HG03521 (cell line): ENCODE data around the gene SYK.
"Not testable (repeated sequence)": the region's sequence is repeated elsewhere in the genome, so short reads cannot be mapped to it uniquely, and the experiment has no call there.

Experiments used
- ATAC-seq: cut with Tn5 transposase; IDR thresholded peaks from one replicate; pipeline ENCODE4 v1.9.1; 2021; ENCODE audit warnings: mild to moderate bottlenecking, moderate library complexity; ENCODE audit not compliant: unreplicated experiment

SYK gene

DNA sequence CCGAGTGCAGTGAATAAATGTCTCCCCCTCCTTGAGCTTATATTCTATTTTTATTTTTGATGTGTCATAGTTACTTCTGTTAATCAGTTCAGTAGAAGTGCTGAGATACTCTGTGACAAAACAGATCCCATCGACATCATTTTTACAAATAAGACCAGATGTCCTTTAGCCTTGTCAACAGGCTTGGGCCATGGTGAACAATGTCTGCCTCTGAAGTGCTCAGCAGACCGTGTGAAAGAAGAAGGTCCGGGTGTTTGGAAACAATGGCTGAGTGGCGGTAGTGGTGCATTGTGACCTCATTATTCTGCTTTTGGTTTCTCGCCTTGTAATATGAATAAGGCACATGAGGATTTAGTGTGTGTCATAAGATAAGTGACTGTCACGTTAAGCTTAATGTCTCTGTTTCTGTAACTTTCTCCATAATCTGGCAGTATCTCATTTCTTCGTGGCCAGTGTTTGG lies 71.2 kb downstream of the SYK start:
- ATAC-seq, result no peak

DNA sequence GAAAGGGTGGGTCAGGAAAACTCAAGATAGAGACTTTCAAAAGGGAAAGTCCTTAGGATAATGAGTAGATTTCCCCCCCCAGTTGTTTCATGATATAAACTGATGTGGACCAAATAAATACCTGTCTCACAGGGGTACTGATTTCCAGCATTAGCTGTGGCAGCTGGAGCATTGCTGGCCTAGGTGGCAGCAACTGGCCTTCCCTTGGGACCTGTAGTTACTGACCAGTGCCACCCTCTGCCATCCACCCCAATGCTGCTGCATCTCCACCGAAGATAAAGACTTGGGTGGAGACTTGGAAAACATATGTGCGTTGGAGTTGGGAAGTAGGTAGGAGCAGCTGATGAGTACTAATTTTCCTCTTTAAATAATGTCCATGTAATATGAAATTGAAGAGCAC lies 71.8 kb downstream of the SYK start:
- ATAC-seq, result no peak

DNA sequence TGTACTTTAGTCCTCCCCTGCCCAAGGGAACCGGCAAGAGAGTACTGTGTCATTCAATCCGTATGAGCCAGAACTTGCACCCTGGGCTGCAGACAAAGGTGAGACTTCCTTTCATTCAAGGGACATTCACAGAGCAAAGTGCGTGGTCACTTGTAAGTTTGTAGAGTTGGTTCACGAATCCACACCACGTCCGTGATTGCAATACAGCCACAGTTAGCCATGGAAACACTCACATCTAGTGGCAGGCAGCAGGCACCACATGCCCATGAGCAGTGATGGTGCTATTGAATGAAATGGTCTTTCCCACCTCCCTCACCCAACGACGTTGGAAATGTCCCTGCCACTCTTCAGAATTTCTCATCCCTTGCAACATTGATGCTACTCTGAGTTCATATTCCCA lies 72.6 kb downstream of the SYK start:
- no peak for ATAC-seq

DNA sequence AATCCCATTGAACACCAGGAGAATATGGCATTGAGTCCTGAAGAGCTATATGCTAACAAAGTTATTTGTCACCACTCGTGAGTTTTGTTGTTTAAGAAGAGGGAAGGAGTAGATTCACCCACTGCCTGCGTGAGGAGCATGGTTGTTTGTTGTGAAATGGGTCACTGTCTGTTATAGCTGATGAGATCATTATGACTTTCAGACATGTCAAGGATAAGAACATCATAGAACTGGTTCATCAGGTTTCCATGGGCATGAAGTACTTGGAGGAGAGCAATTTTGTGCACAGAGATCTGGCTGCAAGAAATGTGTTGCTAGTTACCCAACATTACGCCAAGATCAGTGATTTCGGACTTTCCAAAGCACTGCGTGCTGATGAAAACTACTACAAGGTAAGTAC lies 76.9 kb downstream of the SYK start:
- ATAC-seq, result no peak

DNA sequence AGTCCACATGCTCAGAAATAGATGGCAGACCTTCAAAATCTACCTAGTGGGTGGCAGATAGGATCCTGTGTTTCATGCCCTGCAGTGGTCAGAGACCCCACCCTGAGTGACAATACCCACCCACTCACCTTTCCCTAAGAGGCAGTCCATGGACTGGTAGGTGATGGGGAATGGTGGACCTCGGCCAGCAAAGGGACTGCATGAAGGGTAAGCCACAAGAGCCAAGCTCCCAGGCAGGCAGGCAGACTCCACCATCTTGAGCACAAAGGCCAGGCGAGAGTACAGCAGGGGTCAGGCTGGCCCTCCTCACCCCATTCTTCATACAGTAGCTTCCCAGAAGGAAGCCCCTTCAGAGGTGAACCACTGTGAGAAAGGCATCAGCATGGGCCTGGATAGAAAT lies 78.4 kb downstream of the SYK start:
- no peak for ATAC-seq

DNA sequence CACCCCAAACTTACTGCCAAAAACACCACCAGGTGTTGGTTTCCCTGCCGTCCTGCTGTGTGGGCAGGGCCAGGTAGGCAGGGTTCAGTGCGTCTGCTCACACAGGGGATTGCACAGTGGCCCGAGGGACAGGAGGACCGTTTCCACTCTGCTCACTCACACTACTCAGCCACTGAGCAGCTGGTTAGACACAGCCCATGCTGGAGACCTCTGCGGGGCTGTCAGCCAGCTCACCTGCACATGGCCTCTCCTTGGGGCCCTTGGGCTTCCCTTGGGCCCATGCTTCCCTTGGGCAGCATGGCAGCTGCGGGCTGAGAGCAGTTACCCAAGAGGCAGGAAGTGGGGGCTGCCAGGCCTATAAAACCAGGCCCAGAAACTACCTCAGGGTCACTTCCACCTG lies 79.0 kb downstream of the SYK start:
- no peak for ATAC-seq

DNA sequence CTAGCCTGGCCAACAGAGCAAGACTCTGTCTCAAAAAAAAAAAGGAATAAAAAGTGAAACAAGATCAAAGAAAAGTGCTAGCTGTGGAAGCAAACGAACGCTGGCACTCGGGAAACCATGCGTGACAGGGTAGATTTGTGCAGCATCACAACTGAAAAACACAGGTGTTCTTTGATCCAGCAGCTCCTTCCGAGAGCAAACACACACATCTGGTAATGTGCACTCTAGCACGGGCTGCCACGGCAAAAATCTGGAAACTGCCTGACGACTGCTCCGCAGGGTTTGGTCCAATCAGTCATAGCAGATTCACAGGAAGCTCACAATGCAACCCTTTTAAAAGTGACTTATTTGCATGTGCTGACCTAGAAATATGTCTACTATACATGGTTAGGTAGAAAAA lies 80.0 kb downstream of the SYK start:
- ATAC-seq, result peak; percentile 72

DNA sequence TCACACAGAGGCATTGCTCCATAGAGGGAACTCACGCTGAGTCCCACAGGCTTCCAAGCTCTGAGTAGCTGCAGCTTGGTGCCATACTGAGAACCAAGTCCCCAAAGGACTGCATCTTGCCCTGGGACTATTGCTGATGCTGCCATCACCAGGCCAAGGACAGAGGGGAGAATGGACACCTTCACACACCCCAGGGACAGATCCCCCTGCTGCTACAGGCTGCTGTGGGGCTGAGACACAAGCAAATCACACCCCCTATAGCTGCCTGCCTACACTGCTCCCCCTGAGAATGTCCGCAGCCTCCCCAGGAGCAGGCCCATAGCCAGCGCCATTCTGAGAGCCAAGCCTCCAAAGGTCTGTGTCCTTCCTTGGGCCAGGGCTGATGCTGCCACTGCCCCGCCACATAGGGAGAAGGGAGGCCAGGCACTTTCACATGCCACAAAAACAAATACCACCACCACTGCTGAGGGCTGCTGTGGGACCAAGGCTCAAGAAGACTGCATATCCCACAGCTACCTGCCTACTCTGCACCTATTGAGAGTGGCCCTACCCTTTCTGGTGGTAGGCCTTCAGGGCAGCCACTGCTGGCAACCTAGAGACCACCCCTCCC lies 81.5 kb downstream of the SYK start:
- ATAC-seq, result no peak

DNA sequence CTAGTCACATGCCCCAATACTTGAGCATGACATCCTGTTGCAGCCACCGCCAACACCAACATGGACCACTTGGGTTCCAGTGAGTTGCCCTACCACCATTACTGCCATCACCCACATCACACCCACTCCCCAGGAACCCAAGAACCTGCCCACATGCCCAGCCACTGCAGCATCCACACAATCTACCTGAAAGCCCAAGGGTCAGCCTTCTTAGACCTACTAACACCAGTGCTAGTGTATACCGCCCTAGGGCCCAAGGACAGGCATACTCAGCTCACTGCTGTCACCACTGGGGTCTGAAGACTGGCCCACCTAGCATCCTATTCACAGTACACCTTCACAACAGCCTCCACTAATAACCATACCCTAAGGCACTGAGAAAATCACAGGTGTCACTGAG lies 82.0 kb downstream of the SYK start:
- ATAC-seq, result no peak

DNA sequence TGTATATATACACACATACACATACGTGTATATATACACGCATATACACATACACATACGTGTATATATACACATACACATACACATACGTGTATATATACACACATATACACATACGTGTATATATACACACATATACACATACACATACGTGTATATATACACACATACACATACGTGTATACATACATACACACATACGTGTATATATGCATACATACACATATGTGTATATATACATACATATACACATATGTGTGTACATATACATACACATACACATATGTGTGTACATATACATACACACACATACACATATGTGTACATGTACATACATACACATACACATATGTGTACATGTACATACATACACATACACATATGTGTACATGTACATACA lies 82.6 kb downstream of the SYK start:
- ATAC-seq, result no peak

DNA sequence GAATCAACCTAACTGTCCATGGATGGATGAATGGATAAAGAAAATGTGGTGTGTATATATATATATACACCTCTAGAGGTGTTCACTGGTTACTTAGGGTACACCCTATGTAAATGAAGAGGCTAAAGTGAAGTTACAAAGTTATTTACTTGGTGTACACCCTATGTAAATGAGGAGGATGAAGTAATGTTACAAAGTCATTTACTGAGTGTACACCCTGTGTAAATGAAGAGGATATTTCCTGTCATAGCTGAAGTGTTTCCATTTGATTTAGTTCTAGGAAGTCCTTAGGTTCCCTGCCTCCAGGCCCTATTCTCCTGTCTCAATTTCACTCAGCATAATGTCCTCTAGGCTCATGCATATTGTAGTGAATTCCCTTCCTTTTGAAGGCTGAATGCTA lies 85.2 kb downstream of the SYK start:
- ATAC-seq, result not testable (repeated sequence)

DNA sequence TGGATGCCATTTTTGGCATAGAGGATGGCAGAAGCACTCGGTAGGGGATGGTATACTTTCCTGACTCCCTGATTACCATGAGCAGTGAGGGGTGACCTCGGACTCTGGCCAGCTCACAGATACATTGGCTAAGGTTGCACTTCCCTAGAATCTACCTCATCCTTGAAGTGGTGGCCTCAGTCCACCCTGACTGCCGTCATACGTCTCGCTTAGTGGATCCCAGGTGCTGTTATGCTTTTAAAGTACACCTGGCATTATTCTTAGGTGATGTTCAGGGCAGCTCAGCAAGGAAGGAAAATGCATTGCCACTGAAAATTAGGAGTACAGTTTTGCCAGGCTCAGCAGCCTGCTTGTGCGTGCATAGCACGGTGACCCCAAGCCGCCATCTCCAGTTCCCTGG lies 87.3 kb downstream of the SYK start:
- ATAC-seq, result no peak

DNA sequence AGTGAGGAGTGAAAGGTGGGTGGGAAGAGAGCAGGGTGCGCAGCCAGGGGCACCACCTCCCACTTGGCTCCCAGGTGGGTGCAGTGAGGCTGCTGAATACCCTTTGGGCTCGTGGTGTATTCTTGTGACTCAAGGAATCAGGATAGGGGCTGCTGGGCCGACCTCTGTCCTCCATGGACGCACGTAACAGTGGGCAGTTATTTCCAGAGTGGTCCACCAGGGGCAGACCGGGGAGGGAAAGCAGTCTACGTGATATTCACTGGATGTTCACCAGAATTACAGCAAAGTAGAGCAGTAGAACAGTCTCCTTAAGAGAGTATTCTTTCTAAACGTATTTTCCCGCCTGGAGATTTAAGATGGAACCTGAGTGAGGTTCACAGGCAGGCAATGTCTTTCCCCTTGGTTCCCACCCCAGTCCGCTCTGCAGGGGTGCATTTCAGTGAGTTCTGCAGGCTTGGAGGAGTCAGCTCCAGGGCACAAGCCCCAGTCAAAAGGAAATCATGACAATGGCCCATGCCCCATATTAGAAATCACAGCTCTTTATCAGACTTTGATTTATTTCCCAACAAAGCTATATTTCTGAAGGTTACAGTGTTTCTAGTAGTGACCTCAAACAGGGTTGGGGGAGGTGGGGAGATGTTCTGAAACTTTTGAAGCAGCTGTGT lies 88.7 kb downstream of the SYK start:
- no peak for ATAC-seq

DNA sequence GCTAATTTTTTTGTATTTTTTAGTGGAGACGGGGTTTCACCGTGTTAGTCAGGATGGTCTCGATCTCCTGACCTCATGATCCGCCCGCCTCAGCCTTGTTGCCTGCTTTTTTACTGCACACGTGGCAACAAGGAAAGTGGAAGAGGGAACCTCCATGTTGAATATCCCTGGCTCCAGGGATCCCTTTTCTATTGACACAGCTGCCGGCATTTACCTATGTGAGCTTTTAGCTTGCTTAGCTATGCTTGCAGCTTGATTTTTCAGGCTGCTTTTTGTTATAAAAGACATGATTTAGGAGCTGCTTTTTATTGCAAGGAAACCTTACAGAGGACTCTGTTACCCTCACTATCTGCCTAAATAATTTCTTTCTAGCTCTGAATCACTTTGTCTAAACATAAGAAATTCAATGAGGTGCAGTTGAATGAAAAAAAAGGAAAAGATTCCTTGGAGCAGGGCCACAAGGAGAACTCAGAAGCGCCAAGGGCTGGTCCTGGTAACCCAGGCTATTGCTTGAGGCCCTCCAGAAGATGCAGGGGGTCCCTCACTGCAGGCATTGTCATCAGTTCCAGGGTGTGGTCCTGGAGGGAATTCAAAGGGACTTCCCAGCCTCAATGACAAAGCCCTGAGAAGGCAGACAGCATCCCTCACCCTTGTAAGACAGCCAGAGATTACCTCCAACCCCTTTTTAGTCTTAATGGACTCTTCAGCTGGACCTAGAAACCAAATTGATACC lies 89.9 kb downstream of the SYK start:
- ATAC-seq, result no peak

DNA sequence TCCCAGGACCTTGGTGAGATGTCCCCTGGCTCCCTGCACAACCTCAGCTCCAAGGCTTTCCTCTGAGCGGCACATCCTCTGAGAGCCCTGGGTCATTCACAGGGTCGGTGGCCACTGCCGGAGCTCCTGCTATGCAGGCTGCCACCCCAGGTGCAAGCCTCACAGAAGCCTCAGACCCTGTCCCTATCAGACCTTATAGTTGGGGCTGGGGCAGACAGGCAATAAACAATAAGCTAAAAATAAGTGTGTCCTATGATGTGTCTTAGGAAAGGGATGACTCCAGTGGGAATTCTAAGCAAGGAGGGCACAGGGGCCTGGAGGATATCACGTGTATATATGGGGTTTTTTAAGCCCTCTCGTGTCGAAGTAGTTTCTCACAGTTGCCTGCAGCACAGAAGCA lies 91.3 kb downstream of the SYK start:
- no peak for ATAC-seq

DNA sequence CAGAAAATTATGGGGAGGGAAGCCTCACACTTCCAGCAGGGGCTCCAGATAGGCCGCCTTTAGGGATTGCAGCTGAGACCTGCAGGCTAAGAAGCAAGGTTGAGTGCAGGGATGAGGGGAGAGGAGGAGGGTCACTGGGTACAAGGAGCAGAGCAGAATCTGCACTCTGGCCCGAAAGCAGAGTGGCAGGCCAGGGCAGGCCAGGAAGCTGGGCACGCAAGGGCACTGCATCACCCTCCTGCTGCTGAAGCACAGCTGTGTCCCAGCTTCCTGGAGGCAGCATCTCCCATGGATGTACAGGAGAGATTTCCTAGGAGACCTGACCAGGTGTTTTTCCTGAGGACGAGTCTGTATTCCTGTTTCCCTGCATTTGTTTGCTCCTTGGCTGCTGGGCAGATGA lies 92.1 kb downstream of the SYK start:
- no peak for ATAC-seq

DNA sequence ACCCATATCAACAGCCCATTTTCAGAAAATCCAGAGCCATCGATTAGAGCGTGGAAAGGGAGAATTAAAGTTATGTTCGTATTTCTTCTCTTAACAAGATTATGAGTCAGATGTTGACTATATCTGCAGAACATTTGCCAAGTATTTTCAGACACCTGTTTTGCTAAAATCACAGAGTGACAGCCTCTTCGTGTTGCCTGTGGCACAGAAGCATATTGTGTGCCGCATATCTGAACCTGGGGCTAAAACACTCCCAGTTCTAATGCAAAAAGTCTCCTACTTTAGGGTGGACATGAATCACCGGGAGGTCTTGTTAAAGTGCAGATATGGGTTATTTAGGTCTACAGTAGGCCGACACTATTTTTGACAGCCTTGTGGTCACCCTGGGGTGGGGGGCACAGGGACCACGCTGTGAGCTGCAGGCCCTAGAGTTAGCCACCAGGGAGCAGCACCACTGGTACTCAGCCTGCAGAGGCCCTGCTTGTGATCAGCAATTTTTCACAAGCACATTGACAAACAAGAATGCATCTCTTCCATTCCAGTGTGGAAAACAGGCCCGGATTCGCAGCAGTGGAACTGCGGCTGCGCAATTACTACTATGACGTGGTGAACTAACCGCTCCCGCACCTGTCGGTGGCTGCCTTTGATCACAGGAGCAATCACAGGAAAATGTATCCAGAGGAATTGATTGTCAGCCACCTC lies 93.5 kb downstream of the SYK start:
- no peak for ATAC-seq

DNA sequence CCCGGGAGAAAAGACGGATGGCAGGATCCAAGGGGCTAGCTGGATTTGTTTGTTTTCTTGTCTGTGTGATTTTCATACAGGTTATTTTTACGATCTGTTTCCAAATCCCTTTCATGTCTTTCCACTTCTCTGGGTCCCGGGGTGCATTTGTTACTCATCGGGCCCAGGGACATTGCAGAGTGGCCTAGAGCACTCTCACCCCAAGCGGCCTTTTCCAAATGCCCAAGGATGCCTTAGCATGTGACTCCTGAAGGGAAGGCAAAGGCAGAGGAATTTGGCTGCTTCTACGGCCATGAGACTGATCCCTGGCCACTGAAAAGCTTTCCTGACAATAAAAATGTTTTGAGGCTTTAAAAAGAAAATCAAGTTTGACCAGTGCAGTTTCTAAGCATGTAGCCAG lies 94.2 kb downstream of the SYK start:
- no peak for ATAC-seq

DNA sequence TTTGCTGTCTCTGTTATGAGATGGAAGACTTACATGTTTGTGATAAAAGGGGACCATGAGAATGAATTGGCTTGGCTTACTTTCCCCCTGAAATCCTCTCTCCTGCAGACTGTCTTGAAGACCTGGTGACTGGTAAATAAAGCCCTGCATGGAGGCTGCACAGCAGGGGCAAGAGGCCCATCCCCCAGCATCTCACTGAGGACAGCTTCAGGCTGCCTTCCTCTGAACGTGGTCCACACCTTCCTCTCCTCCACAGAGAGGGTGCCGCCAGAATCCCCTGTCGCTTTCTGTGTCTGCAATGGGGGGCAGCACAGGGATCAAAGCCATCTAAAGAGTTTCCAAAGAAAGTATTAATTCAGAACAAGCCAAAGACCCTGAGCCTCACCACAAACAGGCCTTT lies 94.6 kb downstream of the SYK start:
- ATAC-seq, result no peak

DNA sequence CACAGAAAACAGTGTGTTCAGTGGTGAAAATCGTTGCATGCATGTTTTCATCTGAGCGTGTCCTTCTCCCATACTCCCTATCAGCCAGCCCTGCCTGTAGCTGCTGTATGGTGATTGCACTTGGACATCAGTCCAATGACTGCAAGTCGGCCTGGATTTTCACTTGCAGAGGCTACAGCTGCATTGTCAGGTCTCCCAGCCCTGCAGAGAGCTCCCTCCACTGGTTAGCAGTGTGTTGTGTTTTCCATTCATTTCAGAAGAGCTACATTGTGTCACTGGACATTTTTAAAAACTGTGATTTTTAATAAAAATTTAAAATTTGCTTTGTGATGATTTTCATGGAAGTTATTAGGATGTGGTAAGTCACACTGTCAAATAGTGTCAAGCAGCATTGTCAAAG lies 96.6 kb downstream of the SYK start:
- no peak for ATAC-seq

DNA sequence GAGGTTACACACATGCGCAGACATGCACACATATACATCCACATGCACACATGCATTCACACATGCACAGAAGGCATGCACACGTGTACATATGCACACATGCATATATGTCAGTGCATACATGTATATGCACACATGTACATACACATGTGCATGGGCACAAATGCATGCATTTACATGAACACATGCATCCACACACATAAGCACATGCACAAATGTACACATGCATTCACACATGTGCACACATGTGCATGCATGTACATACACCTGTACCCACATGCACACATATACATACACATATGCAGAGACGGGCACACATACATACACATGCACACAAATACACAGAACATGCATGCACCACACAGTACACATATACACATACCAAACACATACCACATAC lies 97.7 kb downstream of the SYK start:
- no peak for ATAC-seq

DNA sequence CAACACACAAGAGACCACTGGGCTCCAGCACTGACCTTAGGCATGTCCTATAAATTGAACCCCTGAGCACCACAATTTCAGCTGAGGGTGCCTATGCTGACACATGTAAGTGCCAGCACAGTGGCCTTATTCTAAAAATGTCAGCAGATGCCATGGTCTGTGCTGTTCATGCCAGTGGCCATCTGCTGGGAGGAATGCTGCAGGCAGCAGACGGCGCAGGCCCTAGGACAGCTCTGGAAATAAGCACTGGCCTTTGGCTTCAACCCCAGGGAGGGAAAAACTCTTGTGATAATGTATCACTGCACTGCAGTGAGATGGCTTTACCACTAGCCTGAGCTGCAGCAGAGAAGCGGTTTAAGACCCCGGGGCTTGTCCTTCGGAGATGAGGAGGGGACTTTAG lies 98.5 kb downstream of the SYK start:
- ATAC-seq, result no peak
